ENCODE measurements around the gene NLRP7.
"Not testable (repeated sequence)": the region's sequence is repeated elsewhere in the genome, so short reads cannot be mapped to it uniquely, and the experiment has no call there.

Gene NLRP7

DNA sequence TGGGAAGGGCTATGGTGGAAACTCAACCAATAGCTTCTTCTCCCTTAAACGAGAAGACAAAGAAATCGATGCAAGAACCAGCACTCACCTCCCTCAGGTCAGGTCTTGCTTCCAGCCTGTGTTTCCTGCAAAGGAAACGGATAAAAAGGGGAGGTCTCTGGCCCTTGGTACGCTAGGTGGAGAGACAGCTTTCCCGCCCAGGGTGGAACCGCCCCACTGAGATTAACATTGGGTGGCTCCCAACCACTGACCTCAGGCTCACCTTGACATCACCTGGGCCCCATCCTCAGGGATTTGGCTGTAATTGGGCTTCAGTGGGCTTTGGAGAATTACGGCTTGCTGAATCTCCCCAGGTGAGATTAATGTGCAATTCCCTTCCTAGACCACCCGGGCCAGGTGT is at the start of gene NLRP7:
Gene NLRP7, minus strand, starts transcription at position 150 of the 400 bp plus-strand sequence.
- in situ Hi-C loops (cut with HindIII; ENCODE audit: low sequenced_read_pairs): no loop called here
- no peak for DNase-seq (ENCODE audit: low read depth, low spot score)
- TF ChIP-seq CTCF (IDR thresholded peaks at IDR 0.05; ENCODE audit: low read depth, low read length): no peak
- H3K4me3 ChIP-seq (ENCODE audit: low read depth, low read length): no peak within 1 kb of the TSS

DNA sequence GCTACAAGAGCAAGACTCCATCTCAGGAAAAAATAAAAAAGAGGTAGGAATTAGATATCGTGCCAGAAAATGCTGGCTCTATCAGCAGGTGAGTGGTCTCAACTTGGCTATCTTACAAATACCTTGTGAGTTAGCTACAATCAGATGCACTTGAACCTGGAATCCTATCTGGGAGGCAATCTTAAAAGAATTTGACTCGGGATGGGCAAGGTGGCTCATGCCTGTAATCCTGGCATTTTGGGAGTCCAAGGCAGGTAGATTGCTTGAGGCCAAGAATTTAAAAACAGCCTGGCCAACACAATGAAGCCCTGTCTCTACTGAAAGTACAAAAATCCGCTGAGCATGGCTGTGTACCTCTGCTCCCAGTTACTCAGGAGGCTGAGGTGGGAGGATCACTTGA is 48.2 kb upstream of the NLRP7 start:
- H3K4me3 ChIP-seq (ENCODE audit: low read depth, low read length): no peak overlapping the region
- no peak for TF ChIP-seq CTCF (IDR thresholded peaks at IDR 0.05; ENCODE audit: low read depth, low read length)
- DNase-seq (ENCODE audit: low read depth, low spot score): no peak
- in situ Hi-C loops (cut with HindIII; ENCODE audit: low sequenced_read_pairs): no loop called here

DNA sequence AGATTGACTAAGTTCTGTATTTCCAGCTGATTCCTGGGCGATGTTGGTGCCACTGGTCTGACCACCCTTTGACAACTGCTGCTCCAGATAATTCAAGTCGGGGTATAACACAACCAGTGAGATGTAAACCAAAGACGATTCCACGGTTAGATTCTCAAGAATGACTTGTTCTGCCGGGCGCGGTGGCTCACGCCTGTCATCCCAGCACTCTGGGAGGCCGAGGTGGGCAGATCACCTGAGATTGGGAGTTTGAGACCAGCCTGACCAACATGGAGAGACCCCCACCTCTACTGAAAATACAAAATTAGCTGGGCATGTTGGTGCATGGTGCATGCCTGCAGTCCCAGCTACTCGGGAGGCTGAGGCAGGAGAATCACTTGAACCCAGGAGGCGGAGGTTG is 42.2 kb upstream of the NLRP7 start:
- in situ Hi-C loops (cut with HindIII; ENCODE audit: low sequenced_read_pairs): not testable (repeated sequence)

GRCh38 chr19:54982562-54982961 is 35.2 kb upstream of the NLRP7 start:
- in situ Hi-C loops (cut with HindIII; ENCODE audit: low sequenced_read_pairs); H3K4me3 ChIP-seq (ENCODE audit: low read depth, low read length); DNase-seq (ENCODE audit: low read depth, low spot score): not testable (repeated sequence)

More for the DNA sequence above, 42.2 kb upstream of the NLRP7 start:
- not testable (repeated sequence) for DNase-seq (ENCODE audit: low read depth, low spot score); H3K4me3 ChIP-seq (ENCODE audit: low read depth, low read length)

- in situ Hi-C loops (cut with HindIII; ENCODE audit: low sequenced_read_pairs); H3K4me3 ChIP-seq (ENCODE audit: low read depth, low read length); DNase-seq (ENCODE audit: low read depth, low spot score): not testable (repeated sequence)
Measured at GRCh38 chr19:54973229-54974090, 26.1 kb upstream of the NLRP7 start.

DNA sequence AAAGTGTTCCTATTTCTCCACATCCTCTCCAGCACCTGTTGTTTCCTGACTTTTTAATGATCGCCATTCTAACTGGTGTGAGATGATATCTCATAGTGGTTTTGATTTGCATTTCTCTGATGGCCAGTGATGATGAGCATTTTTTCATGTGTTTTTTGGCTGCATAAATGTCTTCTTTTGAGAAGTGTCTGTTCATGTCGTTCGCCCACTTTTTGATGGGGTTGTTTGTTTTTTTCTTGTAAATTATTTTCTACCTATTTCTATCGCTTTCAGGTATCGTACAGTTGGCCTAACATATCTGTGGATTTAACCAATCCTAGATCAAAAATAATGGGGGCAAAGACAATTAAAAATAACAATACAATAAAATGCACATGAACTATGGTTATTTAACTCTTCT is 24.1 kb upstream of the NLRP7 start:
- in situ Hi-C loops (cut with HindIII; ENCODE audit: low sequenced_read_pairs); DNase-seq (ENCODE audit: low read depth, low spot score); H3K4me3 ChIP-seq (ENCODE audit: low read depth, low read length): not testable (repeated sequence)

DNA sequence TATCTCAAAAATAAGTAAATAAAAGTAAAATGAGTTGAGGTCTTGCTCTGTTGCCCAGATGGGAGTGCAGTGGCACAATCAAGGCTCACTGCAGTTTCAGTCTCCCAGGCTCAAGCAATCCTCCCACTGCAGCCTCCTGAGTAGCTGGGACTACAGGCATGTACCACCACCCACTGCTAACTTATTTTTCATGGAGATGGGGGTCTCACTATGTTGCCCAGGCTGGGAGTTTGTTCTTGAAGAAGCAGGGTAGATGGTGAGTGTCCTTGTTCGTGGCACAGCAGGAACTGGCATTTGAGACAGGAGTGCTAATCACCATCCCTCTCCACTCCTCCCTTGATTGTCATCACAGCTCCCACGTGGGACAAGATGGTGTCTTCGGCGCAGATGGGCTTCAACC is 22.3 kb upstream of the NLRP7 start:
- in situ Hi-C loops (cut with HindIII; ENCODE audit: low sequenced_read_pairs): no loop called here
- DNase-seq (ENCODE audit: low read depth, low spot score): no peak
- no peak overlapping the region for H3K4me3 ChIP-seq (ENCODE audit: low read depth, low read length)
- TF ChIP-seq CTCF (IDR thresholded peaks at IDR 0.05; ENCODE audit: low read depth, low read length): no peak

GRCh38 chr19:54967611-54968010 is 20.3 kb upstream of the NLRP7 start:
- TF ChIP-seq CTCF (IDR thresholded peaks at IDR 0.05; ENCODE audit: low read depth, low read length): no peak
- no peak for DNase-seq (ENCODE audit: low read depth, low spot score)
- no peak overlapping the region for H3K4me3 ChIP-seq (ENCODE audit: low read depth, low read length)
- in situ Hi-C loops (cut with HindIII; ENCODE audit: low sequenced_read_pairs): no loop called here

- H3K4me3 ChIP-seq (ENCODE audit: low read depth, low read length); DNase-seq (ENCODE audit: low read depth, low spot score); in situ Hi-C loops (cut with HindIII; ENCODE audit: low sequenced_read_pairs): not testable (repeated sequence)
Measured at GRCh38 chr19:54965055-54965454, 17.7 kb upstream of the NLRP7 start.

Measured in astrocyte of the spinal cord (primary cell).